Prostate gland (tissue), 2 donors: ENCODE data around the gene TCF7L2. TPM values are rescaled to one million over a fixed set of nuclear protein-coding genes. Genes with fewer than 3 reads are reported as not detected.

Experiments used
- DNase-seq: peaks from one replicate; pipeline ENCODE4 v3.0.0-alpha.2; 2019; ENCODE audit warnings: low spot score
- H3K27ac ChIP-seq, 2 donors: fragments of 200-600 bp; sonication (generic); 2 replicates each; pipeline ENCODE4 v1.5.1; 2017 to 2019
- H3K27me3 ChIP-seq: fragments of 200-600 bp; sonication (generic); replicated peaks from 2 replicates; pipeline ENCODE4 v1.5.1; 2019; ENCODE audit not compliant: insufficient read depth
- H3K36me3 ChIP-seq, 2 donors: fragments of 200-600 bp; sonication (generic); 1 replicate in 1 of 2; 2 replicates in 1 of 2; pipeline versions ENCODE4 v1.5.1 to v1.8.1; 2017 to 2019
- H3K4me1 ChIP-seq: fragments of 200-600 bp; sonication (generic); replicated peaks from 2 replicates; pipeline ENCODE4 v1.5.1; 2019
- H3K4me3 ChIP-seq, 2 donors: fragments of 200-600 bp; sonication (generic); 2 replicates each; pipeline ENCODE4 v1.5.1; 2017 to 2019
- H3K9me3 ChIP-seq: fragments of 200-600 bp; sonication (generic); 2 replicates; pipeline ENCODE4 v1.5.1; 2017
- POLR2A ChIP-seq: fragments of 450-650 bp; IDR thresholded peaks from one replicate; pipeline ENCODE4 v1.6.1; 2016; ENCODE audit warnings: antibody characterized with exemption, mild to moderate bottlenecking
- POLR2AphosphoS5 ChIP-seq: sonication (generic); formaldehyde crosslinking; IDR thresholded peaks from one replicate; pipeline ENCODE4 v1.6.1; 2017; ENCODE audit warnings: antibody characterized with exemption
- WGBS: methylation state at CpG from one replicate; pipeline ENCODE4 v1.1.5; 2018; 5-methylcytosine and 5-hydroxymethylcytosine counted together
- intact Hi-C: fragments of 100-400 bp; cut with DNase I; formaldehyde crosslinking; loops from one replicate; pipeline ENCODE4 v1.14.2; 2022
- total RNA-seq, 2 donors: library from RNA; depleted of rRNA; stranded (reverse); fragments of >200 nt; gene quantifications; one replicate each; pipeline ENCODE4 v1.1.0, GENCODE V29; 2016
- TF ChIP-seq, protein P1 (sequence below), 4 experiments: fragments of 200-600 bp in 2 of 4; fragments of 450-650 bp in 2 of 4; sonication (generic) in 2 of 4; IDR thresholded peaks; 1 replicate in 3 of 4; 2 replicates in 1 of 4; pipeline ENCODE4 v1.5.1; 2016 to 2019; ENCODE audit warnings: antibody characterized with exemption in 4 of 4, mild to moderate bottlenecking in 2 of 4, moderate library complexity in 2 of 4

Gene TCF7L2
- total RNA-seq, 2 donors from 2014 or later, result 9.8 to 29.8 TPM

DNA sequence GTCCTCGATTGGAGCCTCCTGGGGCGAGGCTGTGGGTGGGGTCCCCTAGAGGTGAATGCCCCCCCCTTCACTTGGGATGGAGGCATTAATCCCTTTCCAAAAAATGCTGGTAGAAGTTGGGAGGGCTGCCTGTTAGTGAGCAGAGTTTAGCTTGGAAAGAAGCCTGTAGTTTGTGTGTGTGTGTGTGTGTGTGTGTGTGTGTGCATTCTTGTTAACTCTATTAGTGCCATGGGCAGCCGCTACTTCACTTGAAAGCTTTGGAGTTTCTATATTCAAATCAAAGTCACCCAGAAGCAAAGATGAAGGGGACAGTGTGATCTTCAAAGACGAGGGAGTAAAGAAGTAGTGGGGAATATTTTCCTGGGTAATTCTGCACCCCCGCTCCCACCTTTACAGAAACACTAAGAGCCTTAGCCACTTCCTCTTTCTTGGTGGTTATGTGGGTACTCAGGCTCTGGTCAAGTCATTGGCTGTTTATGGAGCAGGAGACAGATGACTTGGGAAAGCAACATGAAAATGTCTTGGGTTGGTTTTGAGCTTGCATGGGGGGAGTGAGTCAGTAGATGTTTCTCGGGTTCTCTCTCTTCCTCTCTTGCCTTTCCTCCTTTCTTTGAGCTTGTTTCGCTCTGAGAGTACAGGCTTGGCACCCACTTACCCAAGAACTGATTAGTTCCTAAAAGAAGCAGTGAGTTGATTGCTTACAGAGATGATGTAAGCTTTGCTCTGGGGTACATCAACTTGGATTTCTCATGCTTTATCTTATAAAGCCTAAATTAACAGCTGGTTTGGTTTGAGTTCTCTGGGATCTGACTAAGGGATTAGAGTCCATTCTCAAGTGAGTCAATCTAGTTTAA is 35.9 kb downstream of the TCF7L2 start:
- Histone ChIP-seq H3K27ac (no peak overlapping the region), H3K9me3 (no peaks in the 10 kb centered on the region), H3K36me3 (no peaks in the 10 kb centered on the region), H3K4me1 (no peaks in the 10 kb centered on the region), H3K4me3 (no peak overlapping the region), H3K27me3 (no peaks in the 10 kb centered on the region)
- 66% methylated on average over 7 of the region's 7 CpGs for WGBS
- no peak for DNase-seq
- intact Hi-C loops, result no loop called here
- no peak for TF ChIP-seq POLR2A

DNA sequence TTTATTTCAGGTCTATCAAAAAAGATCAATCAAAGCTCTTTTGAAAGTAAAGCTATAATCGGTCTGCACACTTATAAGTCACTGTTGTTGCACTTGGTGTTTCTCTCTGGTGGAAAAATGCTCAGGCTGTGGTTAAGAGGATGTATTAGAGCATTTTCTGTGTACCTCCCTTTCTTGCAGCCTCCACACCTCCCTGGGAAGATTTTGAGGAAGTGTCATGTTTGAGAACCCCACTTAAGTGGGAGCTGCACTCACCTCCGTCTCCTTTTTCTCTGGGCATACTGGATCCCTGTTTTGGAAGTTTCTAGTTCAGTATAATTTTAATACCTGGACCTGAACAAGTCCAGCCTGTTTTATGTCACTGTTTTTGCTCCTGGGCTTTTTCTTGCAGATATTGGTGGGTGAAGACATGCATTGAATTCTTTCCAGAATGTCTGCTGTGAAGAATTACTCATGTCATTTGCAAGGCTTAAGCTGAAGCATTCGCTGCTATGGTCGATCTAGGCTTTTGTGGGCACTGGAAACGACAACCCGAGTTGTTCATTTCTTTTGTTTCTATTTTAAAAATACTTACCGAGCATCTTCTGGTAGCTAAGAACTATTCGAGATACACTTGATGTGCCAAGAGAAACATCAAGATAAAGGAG is 36.6 kb downstream of the TCF7L2 start:
- Histone ChIP-seq H3K4me3 (no peak overlapping the region), H3K36me3 (no peaks in the 10 kb centered on the region), H3K27ac (no peak overlapping the region), H3K27me3 (no peaks in the 10 kb centered on the region), H3K9me3 (no peaks in the 10 kb centered on the region), H3K4me1 (no peaks in the 10 kb centered on the region)
- TF ChIP-seq POLR2A (no peak), POLR2AphosphoS5 (no peak)
- TF ChIP-seq, protein P1, sequence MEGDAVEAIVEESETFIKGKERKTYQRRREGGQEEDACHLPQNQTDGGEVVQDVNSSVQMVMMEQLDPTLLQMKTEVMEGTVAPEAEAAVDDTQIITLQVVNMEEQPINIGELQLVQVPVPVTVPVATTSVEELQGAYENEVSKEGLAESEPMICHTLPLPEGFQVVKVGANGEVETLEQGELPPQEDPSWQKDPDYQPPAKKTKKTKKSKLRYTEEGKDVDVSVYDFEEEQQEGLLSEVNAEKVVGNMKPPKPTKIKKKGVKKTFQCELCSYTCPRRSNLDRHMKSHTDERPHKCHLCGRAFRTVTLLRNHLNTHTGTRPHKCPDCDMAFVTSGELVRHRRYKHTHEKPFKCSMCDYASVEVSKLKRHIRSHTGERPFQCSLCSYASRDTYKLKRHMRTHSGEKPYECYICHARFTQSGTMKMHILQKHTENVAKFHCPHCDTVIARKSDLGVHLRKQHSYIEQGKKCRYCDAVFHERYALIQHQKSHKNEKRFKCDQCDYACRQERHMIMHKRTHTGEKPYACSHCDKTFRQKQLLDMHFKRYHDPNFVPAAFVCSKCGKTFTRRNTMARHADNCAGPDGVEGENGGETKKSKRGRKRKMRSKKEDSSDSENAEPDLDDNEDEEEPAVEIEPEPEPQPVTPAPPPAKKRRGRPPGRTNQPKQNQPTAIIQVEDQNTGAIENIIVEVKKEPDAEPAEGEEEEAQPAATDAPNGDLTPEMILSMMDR (IDR thresholded peaks at IDR 0.05), result no peak
- DNase-seq, result no peak
- intact Hi-C loops, result no loop called here
- 18% methylated on average over 8 of the region's 8 CpGs for WGBS

DNA sequence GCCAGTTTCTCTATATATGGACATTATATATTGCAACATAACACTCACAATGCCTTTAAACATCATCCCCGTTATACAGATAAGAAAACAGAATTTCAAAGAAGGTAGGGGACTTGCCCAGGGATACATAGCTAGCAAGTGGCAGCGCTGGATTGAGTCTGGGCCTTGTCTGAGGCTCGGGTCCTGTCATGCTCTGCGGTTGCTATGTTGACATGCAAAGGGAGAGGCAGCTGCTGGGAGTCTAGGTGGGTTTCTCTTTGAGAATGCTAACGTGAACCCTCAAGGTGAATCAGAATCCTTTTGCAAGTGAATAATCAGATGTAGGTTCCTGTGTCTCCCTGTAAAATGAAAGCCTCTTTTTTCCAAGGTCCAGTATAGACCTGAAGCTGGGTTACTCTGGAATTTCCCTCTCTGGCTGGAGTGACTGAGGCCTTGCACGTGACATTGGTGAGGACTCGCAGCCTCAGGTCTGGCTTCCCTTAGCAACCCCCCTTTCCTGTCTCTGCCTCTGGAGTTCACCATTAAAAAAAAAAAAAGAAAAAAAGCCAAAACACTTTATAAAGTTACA is 38.9 kb downstream of the TCF7L2 start:
- H3K36me3 ChIP-seq, result no peaks in the 10 kb centered on the region
- intact Hi-C loops, result no loop called here
- 68% methylated on average over 7 of the region's 7 CpGs for WGBS
- DNase-seq, result no peak
- no peaks in the 10 kb centered on the region for H3K4me1 ChIP-seq
- H3K9me3 ChIP-seq, result no peaks in the 10 kb centered on the region
- TF ChIP-seq POLR2A (no peak), POLR2AphosphoS5 (no peak)
- TF ChIP-seq, protein P1 (IDR thresholded peaks at IDR 0.05), result no peak
- H3K27ac ChIP-seq, result no peak overlapping the region
- no peak overlapping the region for H3K4me3 ChIP-seq
- no peaks in the 10 kb centered on the region for H3K27me3 ChIP-seq

- Histone ChIP-seq H3K4me1 (no peaks in the 10 kb centered on the region), H3K4me3 (no peak overlapping the region), H3K27me3 (no peaks in the 10 kb centered on the region), H3K36me3 (no peaks in the 10 kb centered on the region), H3K9me3 (no peaks in the 10 kb centered on the region), H3K27ac (no peak overlapping the region)
- intact Hi-C loops, result no loop called here
- no peak for DNase-seq
- 73% methylated on average over 5 of the region's 5 CpGs for WGBS
- no peak for TF ChIP-seq POLR2A
- TF ChIP-seq, protein P1 (IDR thresholded peaks at IDR 0.05), result no peak
- no peak for TF ChIP-seq POLR2AphosphoS5
Measured at GRCh38 chr10:112989826-112990225, 39.8 kb downstream of the TCF7L2 start.

GRCh38 chr10:112990271-112990670 is 40.2 kb downstream of the TCF7L2 start:
- WGBS, result 86% methylated on average over 8 of the region's 8 CpGs
- no peak for DNase-seq
- intact Hi-C loops, result no loop called here
- TF ChIP-seq, protein P1 (IDR thresholded peaks at IDR 0.05), result no peak
- TF ChIP-seq POLR2A, result no peak
- no peak for TF ChIP-seq POLR2AphosphoS5
- Histone ChIP-seq H3K4me1 (no peaks in the 10 kb centered on the region), H3K9me3 (no peaks in the 10 kb centered on the region), H3K36me3 (no peaks in the 10 kb centered on the region), H3K27ac (no peak overlapping the region), H3K27me3 (no peaks in the 10 kb centered on the region), H3K4me3 (no peak overlapping the region)
